Ishikawa (cell line): ENCODE measurements around the gene STMN3.

ENCODE experiments used
- CREB1 ChIP-seq: IDR thresholded peaks from 2 replicates; pipeline ENCODE4 v1.6.1; 2012; ENCODE audit warnings: low read depth
- EP300 ChIP-seq: IDR thresholded peaks from 2 replicates; pipeline ENCODE4 v1.6.1; 2012; ENCODE audit warnings: borderline replicate concordance
- FOXM1 ChIP-seq: IDR thresholded peaks from 2 replicates; pipeline ENCODE4 v1.6.1; 2012; ENCODE audit warnings: low read depth, borderline replicate concordance
- MAX ChIP-seq: IDR thresholded peaks from 2 replicates; pipeline ENCODE4 v1.6.1; 2012
- RAD21 ChIP-seq: IDR thresholded peaks from 2 replicates; pipeline ENCODE4 v1.6.1; 2012; ENCODE audit warnings: low read depth
- TAF1 ChIP-seq: IDR thresholded peaks from 2 replicates; pipeline ENCODE4 v1.6.1; 2012; ENCODE audit warnings: low read depth, mild to moderate bottlenecking
- USF1 ChIP-seq: IDR thresholded peaks from 2 replicates; pipeline ENCODE4 v1.6.1; 2012
- YY1 ChIP-seq: IDR thresholded peaks from 2 replicates; pipeline ENCODE4 v1.6.1; 2012; ENCODE audit warnings: low read depth

DNA sequence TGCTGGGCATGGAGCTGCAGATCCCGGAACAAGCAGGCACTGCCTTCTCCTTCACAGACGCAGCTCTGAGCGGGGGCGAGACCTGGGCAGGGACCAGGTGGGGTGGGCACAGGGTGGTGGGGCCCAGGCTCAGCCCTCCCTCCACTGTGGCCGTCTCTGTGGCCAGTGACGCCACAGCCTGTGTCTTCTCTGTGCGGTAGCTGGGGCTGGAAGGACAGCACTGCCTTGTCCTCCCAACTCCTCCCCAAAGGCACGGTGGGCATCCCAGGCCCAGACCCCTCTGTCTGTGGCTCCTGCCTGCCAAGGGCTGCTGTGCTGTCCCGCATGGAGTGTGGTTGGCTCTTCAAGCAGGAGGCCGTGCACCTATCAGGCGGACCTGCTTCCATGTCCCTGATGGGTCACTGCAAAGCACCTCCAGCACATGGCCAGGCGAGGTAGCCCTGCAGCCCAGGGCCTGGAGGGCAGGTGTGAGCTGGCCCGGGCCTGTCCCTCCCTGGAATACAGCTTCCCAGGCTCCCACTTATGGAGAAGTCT is 28.5 kb upstream of the STMN3 start:
- TF ChIP-seq EP300 (no peak), USF1 (no peak), YY1 (no peak), CREB1 (no peak), MAX (peak; percentile 32; the same call in 1 of the 2 replicates), RAD21 (no peak), TAF1 (no peak), FOXM1 (no peak)
